Measurements from ENCODE around the gene ALMS1. TPM values are rescaled to one million over a fixed set of nuclear protein-coding genes. Genes with fewer than 3 reads are reported as not detected.

The ALMS1 gene
- total RNA-seq, 1 experiment from 2014 or later = 37.3 TPM

- H3K36me3 ChIP-seq (ENCODE audit: insufficient read depth, low read length, poor library complexity, severe bottlenecking) = no peaks in the 10 kb centered on the region
- H3K9me3 ChIP-seq (ENCODE audit: low read depth, low read length, poor library complexity, severe bottlenecking) = no peaks in the 10 kb centered on the region
- intact Hi-C loops (cut with micrococcal nuclease; ENCODE audit: unreplicated experiment) = no loop called here
- no peak overlapping the region for H3K4me3 ChIP-seq (ENCODE audit: low read depth, low read length, poor library complexity, severe bottlenecking)
- no peak overlapping the region for H3K27ac ChIP-seq (ENCODE audit: low read depth, low read length, poor library complexity, severe bottlenecking)
- no peak for DNase-seq (ENCODE audit: low spot score)
- ChIA-PET POLR2A (ENCODE audit: low non-redundant PET) (no interaction called here), CTCF (no interaction called here)
- TF ChIP-seq EZH2 (IDR thresholded peaks at IDR 0.05; ENCODE audit: borderline replicate concordance, low read depth, low read length, poor library complexity, severe bottlenecking) (no peak), CTCF (conservative IDR thresholded peaks at IDR 0.05; ENCODE audit: low read depth, low read length) (no peak)
- no peaks in the 10 kb centered on the region for H3K27me3 ChIP-seq (replicated peaks; ENCODE audit: insufficient read depth, low read depth, low read length, poor library complexity)
- no peaks in the 10 kb centered on the region for H3K4me1 ChIP-seq (ENCODE audit: insufficient read depth, low read length, poor library complexity, severe bottlenecking)
- no TSS peak for BruUV-seq (replicated peaks)
Measured at GRCh38 chr2:73611193-73611592, 225.6 kb downstream of the ALMS1 start.

- no peak overlapping the region for H3K27ac ChIP-seq (ENCODE audit: low read depth, low read length, poor library complexity, severe bottlenecking)
- no peak for DNase-seq (ENCODE audit: low spot score)
- no peak for TF ChIP-seq CTCF (conservative IDR thresholded peaks at IDR 0.05; ENCODE audit: low read depth, low read length)
- no peak for TF ChIP-seq EZH2 (IDR thresholded peaks at IDR 0.05; ENCODE audit: borderline replicate concordance, low read depth, low read length, poor library complexity, severe bottlenecking)
- no peaks in the 10 kb centered on the region for H3K27me3 ChIP-seq (replicated peaks; ENCODE audit: insufficient read depth, low read depth, low read length, poor library complexity)
- H3K4me1 ChIP-seq (ENCODE audit: insufficient read depth, low read length, poor library complexity, severe bottlenecking) = no peaks in the 10 kb centered on the region
- intact Hi-C loops (cut with micrococcal nuclease; ENCODE audit: unreplicated experiment) = no loop called here
- no peak overlapping the region for H3K4me3 ChIP-seq (ENCODE audit: low read depth, low read length, poor library complexity, severe bottlenecking)
- no peaks in the 10 kb centered on the region for H3K9me3 ChIP-seq (ENCODE audit: low read depth, low read length, poor library complexity, severe bottlenecking)
- BruUV-seq (replicated peaks) = no TSS peak
- POLR2A ChIA-PET (ENCODE audit: low non-redundant PET) = no interaction called here
- H3K36me3 ChIP-seq (ENCODE audit: insufficient read depth, low read length, poor library complexity, severe bottlenecking) = no peaks in the 10 kb centered on the region
- CTCF ChIA-PET = no interaction called here
Measured at GRCh38 chr2:73611867-73612266, 226.2 kb downstream of the ALMS1 start.

- POLR2A ChIA-PET (ENCODE audit: low non-redundant PET) = no interaction called here
- H3K9me3 ChIP-seq (ENCODE audit: low read depth, low read length, poor library complexity, severe bottlenecking) = no peaks in the 10 kb centered on the region
- no peaks in the 10 kb centered on the region for H3K4me1 ChIP-seq (ENCODE audit: insufficient read depth, low read length, poor library complexity, severe bottlenecking)
- no peaks in the 10 kb centered on the region for H3K27me3 ChIP-seq (replicated peaks; ENCODE audit: insufficient read depth, low read depth, low read length, poor library complexity)
- BruUV-seq (replicated peaks) = no TSS peak
- no peak for TF ChIP-seq CTCF (conservative IDR thresholded peaks at IDR 0.05; ENCODE audit: low read depth, low read length)
- no peak for TF ChIP-seq EZH2 (IDR thresholded peaks at IDR 0.05; ENCODE audit: borderline replicate concordance, low read depth, low read length, poor library complexity, severe bottlenecking)
- no peak overlapping the region for H3K27ac ChIP-seq (ENCODE audit: low read depth, low read length, poor library complexity, severe bottlenecking)
- H3K36me3 ChIP-seq (ENCODE audit: insufficient read depth, low read length, poor library complexity, severe bottlenecking) = no peaks in the 10 kb centered on the region
- intact Hi-C loops (cut with micrococcal nuclease; ENCODE audit: unreplicated experiment) = no loop called here
- DNase-seq (ENCODE audit: low spot score) = no peak
- CTCF ChIA-PET = no interaction called here
- H3K4me3 ChIP-seq (ENCODE audit: low read depth, low read length, poor library complexity, severe bottlenecking) = no peak overlapping the region
Measured at GRCh38 chr2:73614105-73614504, 228.5 kb downstream of the ALMS1 start.
